Ishikawa (cell line): ENCODE data around the gene COL4A2.

Experiments
- EP300 ChIP-seq: IDR thresholded peaks from 2 replicates; pipeline ENCODE4 v1.6.1; 2012; ENCODE audit warnings: borderline replicate concordance
- RAD21 ChIP-seq: IDR thresholded peaks from 2 replicates; pipeline ENCODE4 v1.6.1; 2012; ENCODE audit warnings: low read depth
- TCF12 ChIP-seq: IDR thresholded peaks from 2 replicates; pipeline ENCODE4 v1.6.1; 2012; ENCODE audit warnings: low read depth
- TF ChIP-seq, protein P1 (sequence below): IDR thresholded peaks from 2 replicates; pipeline ENCODE4 v1.6.1; 2012
- TF ChIP-seq, protein P2 (sequence below): IDR thresholded peaks from 2 replicates; pipeline ENCODE4 v1.6.1; 2012; ENCODE audit warnings: low read depth, mild to moderate bottlenecking
- TF ChIP-seq, protein P3 (sequence below): IDR thresholded peaks from 2 replicates; pipeline ENCODE4 v1.6.1; 2012

DNA sequence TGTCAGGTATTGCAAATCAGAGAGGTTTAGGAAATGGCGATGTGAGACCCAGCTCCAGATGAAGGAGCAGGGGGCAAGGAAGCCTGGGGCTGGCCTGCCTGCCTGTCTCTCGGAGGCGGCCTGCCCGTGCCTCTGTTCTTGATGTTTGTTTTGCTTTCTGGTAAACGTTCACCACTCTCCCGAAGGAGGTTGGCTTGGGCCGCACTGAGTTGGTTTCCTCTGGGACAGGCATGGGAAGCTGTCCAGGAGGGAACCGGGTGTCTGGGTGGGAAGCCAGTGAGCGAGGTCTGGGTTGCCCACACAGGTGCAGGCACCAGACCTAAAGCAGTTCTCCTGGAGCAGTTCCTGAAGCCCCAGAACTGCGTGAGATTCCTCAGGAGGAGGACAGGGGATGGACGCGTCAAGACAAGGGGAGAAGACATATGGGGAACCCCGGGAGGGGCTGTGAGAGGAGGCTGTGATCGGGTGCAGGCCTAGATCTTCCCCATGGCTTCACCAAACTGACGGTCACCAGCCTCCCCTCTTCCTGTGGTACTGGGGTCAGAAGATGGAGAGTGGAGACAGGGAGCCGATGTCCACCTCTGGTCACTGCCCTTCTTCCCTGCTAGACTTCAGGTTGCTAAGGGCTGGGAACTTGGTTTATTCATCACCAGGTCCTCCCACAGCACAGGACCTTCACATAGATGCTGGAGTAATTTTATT lies 15.2 kb downstream of the COL4A2 start:
- TF ChIP-seq, protein P1, sequence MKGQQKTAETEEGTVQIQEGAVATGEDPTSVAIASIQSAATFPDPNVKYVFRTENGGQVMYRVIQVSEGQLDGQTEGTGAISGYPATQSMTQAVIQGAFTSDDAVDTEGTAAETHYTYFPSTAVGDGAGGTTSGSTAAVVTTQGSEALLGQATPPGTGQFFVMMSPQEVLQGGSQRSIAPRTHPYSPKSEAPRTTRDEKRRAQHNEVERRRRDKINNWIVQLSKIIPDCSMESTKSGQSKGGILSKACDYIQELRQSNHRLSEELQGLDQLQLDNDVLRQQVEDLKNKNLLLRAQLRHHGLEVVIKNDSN, result no peak
- TF ChIP-seq EP300 (no peak), RAD21 (no peak), TCF12 (no peak)
- TF ChIP-seq, protein P2, sequence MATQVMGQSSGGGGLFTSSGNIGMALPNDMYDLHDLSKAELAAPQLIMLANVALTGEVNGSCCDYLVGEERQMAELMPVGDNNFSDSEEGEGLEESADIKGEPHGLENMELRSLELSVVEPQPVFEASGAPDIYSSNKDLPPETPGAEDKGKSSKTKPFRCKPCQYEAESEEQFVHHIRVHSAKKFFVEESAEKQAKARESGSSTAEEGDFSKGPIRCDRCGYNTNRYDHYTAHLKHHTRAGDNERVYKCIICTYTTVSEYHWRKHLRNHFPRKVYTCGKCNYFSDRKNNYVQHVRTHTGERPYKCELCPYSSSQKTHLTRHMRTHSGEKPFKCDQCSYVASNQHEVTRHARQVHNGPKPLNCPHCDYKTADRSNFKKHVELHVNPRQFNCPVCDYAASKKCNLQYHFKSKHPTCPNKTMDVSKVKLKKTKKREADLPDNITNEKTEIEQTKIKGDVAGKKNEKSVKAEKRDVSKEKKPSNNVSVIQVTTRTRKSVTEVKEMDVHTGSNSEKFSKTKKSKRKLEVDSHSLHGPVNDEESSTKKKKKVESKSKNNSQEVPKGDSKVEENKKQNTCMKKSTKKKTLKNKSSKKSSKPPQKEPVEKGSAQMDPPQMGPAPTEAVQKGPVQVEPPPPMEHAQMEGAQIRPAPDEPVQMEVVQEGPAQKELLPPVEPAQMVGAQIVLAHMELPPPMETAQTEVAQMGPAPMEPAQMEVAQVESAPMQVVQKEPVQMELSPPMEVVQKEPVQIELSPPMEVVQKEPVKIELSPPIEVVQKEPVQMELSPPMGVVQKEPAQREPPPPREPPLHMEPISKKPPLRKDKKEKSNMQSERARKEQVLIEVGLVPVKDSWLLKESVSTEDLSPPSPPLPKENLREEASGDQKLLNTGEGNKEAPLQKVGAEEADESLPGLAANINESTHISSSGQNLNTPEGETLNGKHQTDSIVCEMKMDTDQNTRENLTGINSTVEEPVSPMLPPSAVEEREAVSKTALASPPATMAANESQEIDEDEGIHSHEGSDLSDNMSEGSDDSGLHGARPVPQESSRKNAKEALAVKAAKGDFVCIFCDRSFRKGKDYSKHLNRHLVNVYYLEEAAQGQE, result no peak
- TF ChIP-seq, protein P3, sequence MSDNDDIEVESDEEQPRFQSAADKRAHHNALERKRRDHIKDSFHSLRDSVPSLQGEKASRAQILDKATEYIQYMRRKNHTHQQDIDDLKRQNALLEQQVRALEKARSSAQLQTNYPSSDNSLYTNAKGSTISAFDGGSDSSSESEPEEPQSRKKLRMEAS, result no peak
